GM21381 (cell line): ENCODE data around the gene KCNJ2.

Experiments
- ATAC-seq: cut with Tn5 transposase; IDR thresholded peaks from one replicate; pipeline ENCODE4 v1.9.1; 2021; ENCODE audit warnings: mild to moderate bottlenecking, moderate library complexity; ENCODE audit not compliant: unreplicated experiment

The KCNJ2 gene

DNA sequence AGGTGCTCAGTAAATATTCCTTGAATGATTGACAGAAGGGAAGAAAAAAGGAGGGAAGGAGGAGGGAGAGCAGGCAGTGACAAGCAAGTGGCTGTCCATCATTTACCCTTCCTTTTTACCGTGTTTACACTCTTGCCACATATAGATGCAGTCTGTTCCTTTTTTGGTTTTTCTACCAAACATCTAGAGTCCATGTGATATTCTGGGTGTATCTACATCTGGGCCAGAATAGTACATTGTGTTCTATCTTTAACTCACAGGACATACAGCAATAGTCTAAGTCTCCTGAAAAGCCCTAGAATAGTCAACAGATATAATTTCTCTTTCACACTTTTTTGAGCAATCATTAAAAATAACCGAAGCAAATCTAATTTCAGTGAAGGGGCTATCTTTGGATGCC, 33.5 kb downstream of the KCNJ2 start:
- ATAC-seq: no peak

DNA sequence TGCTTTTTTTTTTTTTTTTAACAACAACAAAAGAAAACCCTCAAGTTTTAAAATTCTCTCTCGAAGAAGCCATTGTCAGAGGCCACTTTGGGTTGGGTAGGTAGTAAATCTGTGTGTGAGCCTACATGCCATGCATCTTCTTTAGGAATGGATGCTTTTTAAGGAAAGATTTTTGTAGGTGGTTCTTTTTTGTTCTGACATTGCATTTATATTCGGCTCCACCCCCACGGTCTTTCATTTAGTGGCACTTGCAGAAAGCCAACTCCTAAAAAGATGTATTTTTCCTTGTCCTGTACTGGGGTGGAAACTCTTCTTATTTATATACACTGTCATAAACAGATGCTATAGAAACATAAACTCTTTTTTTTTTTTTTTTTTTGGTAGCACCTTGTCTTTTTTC, 35.1 kb downstream of the KCNJ2 start:
- ATAC-seq: no peak

GRCh38 chr17:70205401-70205800, 36.1 kb downstream of the KCNJ2 start:
- ATAC-seq: no peak

- no peak for ATAC-seq
These were observed 37.2 kb downstream of the KCNJ2 start for GRCh38 chr17:70206361-70207010.

DNA sequence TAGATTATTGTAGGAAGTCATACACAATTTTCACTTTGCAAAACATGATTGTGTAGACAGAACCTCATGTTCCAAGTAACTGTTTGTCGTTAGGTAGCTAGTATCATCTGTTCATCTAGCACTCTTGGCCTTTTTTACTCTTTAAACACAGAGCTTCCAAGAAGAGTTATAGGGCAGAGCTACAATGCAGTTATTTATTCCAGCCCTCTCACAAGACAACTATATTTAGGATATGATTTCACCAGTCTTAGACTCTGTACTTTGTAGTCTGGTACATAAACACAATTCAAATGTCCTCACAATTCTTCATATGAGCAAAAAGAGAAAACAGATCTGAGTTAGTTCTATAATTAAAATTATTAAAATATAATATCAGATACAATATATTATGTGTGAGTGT, 37.9 kb downstream of the KCNJ2 start:
- no peak for ATAC-seq

DNA sequence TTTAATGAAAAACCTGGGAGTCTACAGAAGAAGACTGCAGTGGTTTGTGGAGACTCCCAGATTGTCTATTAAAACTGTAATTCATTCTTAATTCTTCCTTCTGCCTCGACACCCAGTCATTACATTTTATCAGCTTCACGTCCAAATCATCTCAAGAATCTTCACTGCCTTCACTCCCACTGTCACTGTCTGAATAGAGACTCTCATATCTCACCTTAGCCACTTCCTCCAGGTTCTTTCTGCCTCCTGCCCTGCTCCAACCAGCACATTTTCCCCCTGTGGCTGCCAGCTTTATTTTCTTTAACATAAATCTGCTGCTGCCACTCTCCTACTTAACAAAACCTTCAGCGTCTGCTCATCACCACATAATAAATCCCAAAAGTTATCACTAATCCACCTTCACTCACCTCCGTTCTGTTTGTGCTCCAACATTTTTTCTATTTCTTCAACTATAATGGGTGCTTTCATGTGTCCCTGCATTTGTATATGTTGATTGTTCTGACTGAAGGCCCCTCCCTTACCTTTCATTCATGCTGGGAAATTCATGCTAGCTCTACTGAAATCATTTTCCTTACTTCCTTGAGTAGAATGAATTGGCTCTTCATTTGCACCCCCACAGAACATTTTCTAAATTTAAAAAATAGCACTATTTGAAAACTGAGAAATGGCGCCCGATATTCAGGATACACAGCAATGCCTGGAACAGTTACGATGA, 38.9 kb downstream of the KCNJ2 start:
- ATAC-seq: no peak

- ATAC-seq: no peak
These were observed 39.7 kb downstream of the KCNJ2 start for GRCh38 chr17:70208825-70209555.

DNA sequence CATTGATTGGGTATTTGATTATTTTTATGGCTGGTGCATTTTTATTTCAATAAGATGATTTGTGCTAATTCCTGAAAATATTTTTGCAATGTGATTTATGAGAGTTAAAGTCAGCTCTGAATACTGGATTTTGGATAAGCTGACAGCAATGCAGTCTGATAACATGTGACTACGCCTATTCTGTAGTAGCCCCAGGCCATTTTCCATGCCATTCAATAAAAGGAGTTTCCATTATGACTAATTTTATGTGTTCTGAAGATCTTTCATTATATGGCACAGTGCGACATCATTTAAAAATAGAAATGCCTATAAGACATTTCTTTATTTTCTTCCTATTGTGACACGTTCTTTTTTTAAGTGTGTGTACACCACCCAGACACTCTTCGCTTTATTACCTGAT, 46.3 kb downstream of the KCNJ2 start:
- no peak for ATAC-seq

- no peak for ATAC-seq
These were observed 48.2 kb downstream of the KCNJ2 start for GRCh38 chr17:70217571-70217970.

DNA sequence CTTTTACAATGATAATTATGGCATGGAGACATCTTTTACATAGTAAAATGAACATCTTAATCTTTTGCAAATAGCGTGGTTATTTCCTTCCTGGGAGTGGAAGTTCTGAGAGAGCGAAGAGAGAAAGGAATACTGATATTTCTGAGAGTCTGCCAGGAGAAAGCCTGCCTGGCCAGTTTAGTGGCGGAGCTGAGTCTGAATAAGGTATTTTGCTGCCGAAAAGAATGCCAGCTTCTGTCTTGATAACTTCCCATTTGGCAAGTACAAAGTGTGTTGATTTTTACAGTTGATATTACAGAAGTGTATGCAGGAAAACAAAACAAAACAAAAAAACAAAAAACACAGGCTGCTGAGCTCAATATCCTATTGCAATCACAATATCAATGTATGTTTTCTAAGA, 55.9 kb downstream of the KCNJ2 start:
- ATAC-seq: no peak
